ENCODE results near the gene XYLB.

Gene XYLB

GRCh38 chr3:38334142-38335055, 12.2 kb upstream of the XYLB start:
- Histone ChIP-seq H3K27ac (ENCODE audit: poor library complexity, severe bottlenecking) (no peak overlapping the region), H3K36me3 (ENCODE audit: low read depth) (no peaks in the 10 kb centered on the region), H3K4me1 (ENCODE audit: insufficient read depth, poor library complexity, severe bottlenecking) (no peaks in the 10 kb centered on the region), H3K27me3 (ENCODE audit: insufficient read depth, poor library complexity, severe bottlenecking) (no peaks in the 10 kb centered on the region), H3K4me3 (ENCODE audit: severe bottlenecking) (no peak overlapping the region), H3K9me3 (ENCODE audit: severe bottlenecking) (no peaks in the 10 kb centered on the region)
- no peak for ATAC-seq (ENCODE audit: low read depth)
- no peak for DNase-seq (ENCODE audit: low spot score)
- TF ChIP-seq CTCF (IDR thresholded peaks at IDR 0.05; ENCODE audit: poor library complexity, severe bottlenecking) = no peak

- no peaks in the 10 kb centered on the region for H3K9me3 ChIP-seq (ENCODE audit: severe bottlenecking)
- no peak for ATAC-seq (ENCODE audit: low read depth)
- no peak for TF ChIP-seq CTCF (IDR thresholded peaks at IDR 0.05; ENCODE audit: poor library complexity, severe bottlenecking)
Measured at GRCh38 chr3:38335263-38335662, 11.3 kb upstream of the XYLB start.

GRCh38 chr3:38337703-38338102, 8.9 kb upstream of the XYLB start:
- Histone ChIP-seq H3K4me1 (ENCODE audit: insufficient read depth, poor library complexity, severe bottlenecking) (no peaks in the 10 kb centered on the region), H3K27ac (ENCODE audit: poor library complexity, severe bottlenecking) (no peak overlapping the region), H3K4me3 (ENCODE audit: severe bottlenecking) (no peak overlapping the region), H3K9me3 (ENCODE audit: severe bottlenecking) (no peaks in the 10 kb centered on the region), H3K27me3 (ENCODE audit: insufficient read depth, poor library complexity, severe bottlenecking) (no peaks in the 10 kb centered on the region), H3K36me3 (ENCODE audit: low read depth) (no peaks in the 10 kb centered on the region)
- DNase-seq (ENCODE audit: low spot score) (no peak), ATAC-seq (ENCODE audit: low read depth) (no peak)
- TF ChIP-seq CTCF (IDR thresholded peaks at IDR 0.05; ENCODE audit: poor library complexity, severe bottlenecking) = no peak

More at GRCh38 chr3:38335263-38335662, 11.3 kb upstream of the XYLB start:
- Histone ChIP-seq H3K36me3 (ENCODE audit: low read depth) (no peaks in the 10 kb centered on the region), H3K27ac (ENCODE audit: poor library complexity, severe bottlenecking) (no peak overlapping the region), H3K4me1 (ENCODE audit: insufficient read depth, poor library complexity, severe bottlenecking) (no peaks in the 10 kb centered on the region), H3K27me3 (ENCODE audit: insufficient read depth, poor library complexity, severe bottlenecking) (no peaks in the 10 kb centered on the region), H3K4me3 (ENCODE audit: severe bottlenecking) (no peak overlapping the region)
- DNase-seq (ENCODE audit: low spot score) = no peak

- Histone ChIP-seq H3K4me3 (ENCODE audit: severe bottlenecking) (no peak overlapping the region), H3K9me3 (ENCODE audit: severe bottlenecking) (no peaks in the 10 kb centered on the region), H3K27me3 (ENCODE audit: insufficient read depth, poor library complexity, severe bottlenecking) (no peaks in the 10 kb centered on the region), H3K36me3 (ENCODE audit: low read depth) (no peaks in the 10 kb centered on the region), H3K27ac (ENCODE audit: poor library complexity, severe bottlenecking) (no peak overlapping the region), H3K4me1 (ENCODE audit: insufficient read depth, poor library complexity, severe bottlenecking) (no peaks in the 10 kb centered on the region)
- DNase-seq (ENCODE audit: low spot score) (no peak), ATAC-seq (ENCODE audit: low read depth) (no peak)
- peak; percentile 21 for TF ChIP-seq CTCF (IDR thresholded peaks at IDR 0.05; ENCODE audit: poor library complexity, severe bottlenecking)
Measured at GRCh38 chr3:38343797-38344594, 2.6 kb upstream of the XYLB start.
